ENCODE results near the gene DYNC1H1.

DNA sequence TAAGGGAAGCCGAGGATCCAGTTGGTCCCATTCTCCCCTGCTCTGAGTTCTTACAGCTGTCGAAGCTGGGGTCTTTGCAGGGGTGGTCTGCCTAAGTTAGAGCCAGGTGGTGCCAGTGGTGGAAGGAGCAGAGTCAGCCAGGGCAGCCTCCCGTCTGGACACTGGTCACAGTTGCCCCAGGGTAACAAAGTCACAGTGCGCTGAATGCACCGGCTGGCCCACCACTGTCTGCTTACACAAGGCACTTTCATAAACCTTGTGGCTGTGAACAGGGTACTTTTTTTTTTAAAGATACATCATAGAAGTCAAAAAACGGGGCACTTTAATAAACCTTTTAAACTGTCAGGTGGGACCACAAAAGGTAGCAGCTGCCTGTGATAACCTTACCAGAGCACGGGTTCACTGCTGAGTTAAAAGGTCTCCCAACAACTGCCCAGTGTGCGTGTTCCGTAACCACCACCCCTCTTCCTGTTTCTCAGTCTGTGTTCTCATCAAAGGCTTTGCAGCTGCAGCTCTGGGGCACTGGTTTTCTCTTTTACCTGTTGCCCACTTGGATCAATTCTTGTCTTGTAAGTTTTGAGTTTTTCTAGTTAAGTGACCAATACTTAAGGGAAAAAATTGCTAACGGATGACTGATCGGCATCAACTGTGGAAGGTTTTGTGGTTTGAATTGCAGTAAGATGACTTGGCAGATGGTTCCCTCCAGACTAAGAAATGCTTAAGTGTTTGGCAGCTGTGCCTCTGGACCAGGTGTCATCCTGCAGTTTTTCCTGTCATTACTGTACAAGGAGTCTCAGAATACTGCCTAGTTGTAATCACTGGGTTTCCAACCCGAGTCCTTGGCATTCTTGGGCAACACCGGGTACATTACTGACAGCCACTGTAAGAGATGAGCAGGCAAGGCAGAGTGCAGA, 55.9 kb downstream of the DYNC1H1 start:
- no peak for TF ChIP-seq CTCF (IDR thresholded peaks at IDR 0.05)
- TF ChIP-seq POLR2A (IDR thresholded peaks at IDR 0.05), result no peak

Data from gastroesophageal sphincter (tissue), 3 donors.